ENCODE results near the gene RNGTT. TPM values are rescaled to one million over a fixed set of nuclear protein-coding genes. Genes with fewer than 3 reads are reported as not detected.

The RNGTT gene
- total and polyA plus RNA-seq, 10 of the 15 experiments (the other 5 are each of a cell fraction or from before 2014, with no cell fraction given), result 7.7 to 30.4 (median 22.2) TPM

DNA sequence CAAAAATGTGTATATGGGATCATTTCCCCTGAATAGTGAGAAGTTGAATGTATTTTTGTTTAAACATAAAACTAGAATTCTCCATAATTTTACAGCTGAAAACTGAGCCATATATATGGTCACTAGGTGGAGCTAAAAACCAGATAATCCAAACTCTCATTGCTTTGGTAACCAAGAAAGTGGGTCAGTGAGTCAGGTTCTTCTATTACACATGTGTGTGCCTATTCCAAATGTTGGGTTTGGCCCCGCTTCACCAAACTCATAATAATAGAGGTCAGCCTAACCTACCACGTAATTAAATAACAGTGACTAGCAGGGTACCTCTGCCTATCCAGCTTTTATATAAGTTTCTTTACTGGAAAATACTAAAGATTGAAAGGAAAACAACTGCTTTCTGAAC is 19.3 kb upstream of the RNGTT start:
- Histone ChIP-seq H3K79me2 (ENCODE audit: control insufficient read depth, insufficient read depth, low read length) (no peaks in the 10 kb centered on the region), H3K4me1 (ENCODE audit: control insufficient read depth, insufficient read depth, low read length) (no peaks in the 10 kb centered on the region; the same call in 1 of the 2 replicates), H3K36me3 (ENCODE audit: control insufficient read depth in 2 of 2, insufficient read depth in 2 of 2, low read length in 1 of 2) (no peaks in the 10 kb centered on the region), H3K4me3 (no peak overlapping the region), H4K20me1 (ENCODE audit: control insufficient read depth, insufficient read depth) (no peaks in the 10 kb centered on the region), H3K27ac (ENCODE audit: control insufficient read depth, insufficient read depth) (no peak overlapping the region), H2AFZ (ENCODE audit: control insufficient read depth, low read depth, low read length) (no peak overlapping the region), H3K9me3 (replicated peaks; ENCODE audit: control insufficient read depth, insufficient read depth, low read length) (no peaks in the 10 kb centered on the region), H3K27me3 (replicated peaks in 1 of 2; ENCODE audit: control insufficient read depth in 2 of 2, insufficient read depth in 2 of 2, low read length in 1 of 2) (no peaks in the 10 kb centered on the region), H3K4me2 (ENCODE audit: control insufficient read depth, insufficient read depth) (no peak overlapping the region), H3K9ac (ENCODE audit: control insufficient read depth, insufficient read depth, low read length) (no peak overlapping the region)
- DNase-seq (ENCODE audit: low read depth, low spot score), result peak; percentile 19
- BruUV-seq (replicated peaks), result no TSS peak
- intact Hi-C loops (cut with micrococcal nuclease; ENCODE audit: unreplicated experiment) (loop anchor here (1.0 to 5.0 kb wide), 5 partner anchors 140 to 630 kb away; partner anchors contain the start of gene UBE2J1), in situ Hi-C loops (cut with MboI) (loop anchor here (5.0 kb wide), 2 partner anchors 260 to 630 kb away; no protein-coding TSS in a partner anchor)
- FAIRE-seq, result peak; percentile 83
- 0% methylated on average over 2 of the region's 2 CpGs for WGBS (ENCODE audit: insufficient coverage, insufficient replicate concordance, low lambda C conversion rate, missing lambda C conversion rate)
- ChIA-PET POLR2A (interaction anchor here (0.8 kb wide), 1 partner anchor 97 kb away, joined by 5 read pairs; no protein-coding TSS in a partner anchor), SMC1A (ENCODE audit: uncharacterized antibody, unreplicated experiment) (interaction anchor here (0.5 to 3.9 kb wide), 34 partner anchors 8 to 1250 kb away, joined by 3 to 28 read pairs (median 4); partner anchors contain the start of genes PM20D2 and PNRC1), RAD21 (ENCODE audit: unreplicated experiment) (interaction anchor here (0.6 to 1.8 kb wide), 28 partner anchors 9 to 666 kb away, joined by 3 to 14 read pairs (median 4); partner anchors contain the start of genes ANKRD6 and PM20D2), CTCF (interaction anchor here (0.6 to 3.7 kb wide), 56 partner anchors 9 to 1616 kb away, joined by 3 to 55 read pairs (median 4); partner anchors contain the start of genes ANKRD6, PM20D2, PNRC1 and RNGTT)
- TF ChIP-seq, protein P1, sequence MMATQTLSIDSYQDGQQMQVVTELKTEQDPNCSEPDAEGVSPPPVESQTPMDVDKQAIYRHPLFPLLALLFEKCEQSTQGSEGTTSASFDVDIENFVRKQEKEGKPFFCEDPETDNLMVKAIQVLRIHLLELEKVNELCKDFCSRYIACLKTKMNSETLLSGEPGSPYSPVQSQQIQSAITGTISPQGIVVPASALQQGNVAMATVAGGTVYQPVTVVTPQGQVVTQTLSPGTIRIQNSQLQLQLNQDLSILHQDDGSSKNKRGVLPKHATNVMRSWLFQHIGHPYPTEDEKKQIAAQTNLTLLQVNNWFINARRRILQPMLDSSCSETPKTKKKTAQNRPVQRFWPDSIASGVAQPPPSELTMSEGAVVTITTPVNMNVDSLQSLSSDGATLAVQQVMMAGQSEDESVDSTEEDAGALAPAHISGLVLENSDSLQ (IDR thresholded peaks at IDR 0.05), result no peak
- TF ChIP-seq RAD21 (IDR thresholded peaks at IDR 0.05; ENCODE audit: insufficient read depth, low read depth, low read length) (peak; percentile 89), SMC3 (IDR thresholded peaks at IDR 0.05; ENCODE audit: borderline replicate concordance, low read length) (peak; percentile 75; the same call in 1 of the 2 replicates), RB1 (IDR thresholded peaks at IDR 0.05; ENCODE audit: borderline replicate concordance) (peak; percentile 48; the same call in 1 of the 2 replicates), SIN3A (IDR thresholded peaks at IDR 0.05; ENCODE audit: low read depth, low read length) (no peak), TAF1 (IDR thresholded peaks at IDR 0.05; ENCODE audit: borderline replicate concordance, low read depth, low read length) (no peak), SMARCA5 (IDR thresholded peaks at IDR 0.05) (no peak), RUNX3 (IDR thresholded peaks at IDR 0.05; ENCODE audit: low read length) (peak; percentile 14; the same call in 1 of the 2 replicates), MTA2 (IDR thresholded peaks at IDR 0.05; ENCODE audit: low read depth) (no peak), STAT3 (IDR thresholded peaks at IDR 0.05; ENCODE audit: low read depth, low read length) (no peak)
- TF ChIP-seq, protein P2, sequence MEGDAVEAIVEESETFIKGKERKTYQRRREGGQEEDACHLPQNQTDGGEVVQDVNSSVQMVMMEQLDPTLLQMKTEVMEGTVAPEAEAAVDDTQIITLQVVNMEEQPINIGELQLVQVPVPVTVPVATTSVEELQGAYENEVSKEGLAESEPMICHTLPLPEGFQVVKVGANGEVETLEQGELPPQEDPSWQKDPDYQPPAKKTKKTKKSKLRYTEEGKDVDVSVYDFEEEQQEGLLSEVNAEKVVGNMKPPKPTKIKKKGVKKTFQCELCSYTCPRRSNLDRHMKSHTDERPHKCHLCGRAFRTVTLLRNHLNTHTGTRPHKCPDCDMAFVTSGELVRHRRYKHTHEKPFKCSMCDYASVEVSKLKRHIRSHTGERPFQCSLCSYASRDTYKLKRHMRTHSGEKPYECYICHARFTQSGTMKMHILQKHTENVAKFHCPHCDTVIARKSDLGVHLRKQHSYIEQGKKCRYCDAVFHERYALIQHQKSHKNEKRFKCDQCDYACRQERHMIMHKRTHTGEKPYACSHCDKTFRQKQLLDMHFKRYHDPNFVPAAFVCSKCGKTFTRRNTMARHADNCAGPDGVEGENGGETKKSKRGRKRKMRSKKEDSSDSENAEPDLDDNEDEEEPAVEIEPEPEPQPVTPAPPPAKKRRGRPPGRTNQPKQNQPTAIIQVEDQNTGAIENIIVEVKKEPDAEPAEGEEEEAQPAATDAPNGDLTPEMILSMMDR (IDR thresholded peaks at IDR 0.05 in 2 of 3, conservative IDR thresholded peaks at IDR 0.05 in 1 of 3; ENCODE audit: control insufficient read depth in 2 of 3, extremely low read depth in 1 of 3, insufficient read depth in 1 of 3, low read depth in 3 of 3, low read length in 3 of 3), result peak; percentile 51 to 83 (median 72); a peak in 5 of 6 replicates
- peak; percentile 94 for ATAC-seq
